Measurements from ENCODE around the gene FANCD2. TPM values are rescaled to one million over a fixed set of nuclear protein-coding genes. Genes with fewer than 3 reads are reported as not detected.
"Not testable (repeated sequence)": the region's sequence is repeated elsewhere in the genome, so short reads cannot be mapped to it uniquely, and the experiment has no call there.

Gene FANCD2
- total RNA-seq, 4 donors from 2014 or later: 4.6 to 38.0 (median 7.7) TPM

GRCh38 chr3:10025205-10026083, 793 bp upstream of the FANCD2 start:
- Histone ChIP-seq H3K27ac (peak overlapping the region; percentile 70 to 77 (median 73)), H3K36me3 (peaks cover 0 to 30% (median 0%) of the 10 kb centered on the region in 3 donors), H3K4me1 (peaks cover 0 to 19% (median 3%) of the 10 kb centered on the region in 4 donors), H3K4me3 (peak overlapping the region; percentile 54 to 97 (median 72)), H3K27me3 (no peaks in the 10 kb centered on the region), H3K9me3 (no peaks in the 10 kb centered on the region)
- no peak for DNase-seq
- TF ChIP-seq POLR2A (IDR thresholded peaks at IDR 0.05): no peak
- TF ChIP-seq, protein P1, sequence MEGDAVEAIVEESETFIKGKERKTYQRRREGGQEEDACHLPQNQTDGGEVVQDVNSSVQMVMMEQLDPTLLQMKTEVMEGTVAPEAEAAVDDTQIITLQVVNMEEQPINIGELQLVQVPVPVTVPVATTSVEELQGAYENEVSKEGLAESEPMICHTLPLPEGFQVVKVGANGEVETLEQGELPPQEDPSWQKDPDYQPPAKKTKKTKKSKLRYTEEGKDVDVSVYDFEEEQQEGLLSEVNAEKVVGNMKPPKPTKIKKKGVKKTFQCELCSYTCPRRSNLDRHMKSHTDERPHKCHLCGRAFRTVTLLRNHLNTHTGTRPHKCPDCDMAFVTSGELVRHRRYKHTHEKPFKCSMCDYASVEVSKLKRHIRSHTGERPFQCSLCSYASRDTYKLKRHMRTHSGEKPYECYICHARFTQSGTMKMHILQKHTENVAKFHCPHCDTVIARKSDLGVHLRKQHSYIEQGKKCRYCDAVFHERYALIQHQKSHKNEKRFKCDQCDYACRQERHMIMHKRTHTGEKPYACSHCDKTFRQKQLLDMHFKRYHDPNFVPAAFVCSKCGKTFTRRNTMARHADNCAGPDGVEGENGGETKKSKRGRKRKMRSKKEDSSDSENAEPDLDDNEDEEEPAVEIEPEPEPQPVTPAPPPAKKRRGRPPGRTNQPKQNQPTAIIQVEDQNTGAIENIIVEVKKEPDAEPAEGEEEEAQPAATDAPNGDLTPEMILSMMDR (IDR thresholded peaks at IDR 0.05): no peak

- no peak for TF ChIP-seq POLR2A (IDR thresholded peaks at IDR 0.05)
- no peaks in the 10 kb centered on the region for H3K4me1 ChIP-seq
- H3K27me3 ChIP-seq: no peaks in the 10 kb centered on the region
- H3K9me3 ChIP-seq: no peaks in the 10 kb centered on the region
- no peak overlapping the region for H3K27ac ChIP-seq
- no peak for DNase-seq
- H3K4me3 ChIP-seq: no peak overlapping the region
- H3K36me3 ChIP-seq: no peaks in the 10 kb centered on the region
Observed at GRCh38 chr3:10041034-10041433, 14.8 kb downstream of the FANCD2 start.

GRCh38 chr3:10047876-10048275, 21.6 kb downstream of the FANCD2 start:
- Histone ChIP-seq H3K4me1 (no peaks in the 10 kb centered on the region), H3K27me3 (no peaks in the 10 kb centered on the region), H3K27ac (no peak overlapping the region), H3K4me3 (no peak overlapping the region), H3K36me3 (no peaks in the 10 kb centered on the region), H3K9me3 (no peaks in the 10 kb centered on the region)
- DNase-seq: no peak
- no peak for TF ChIP-seq POLR2A (IDR thresholded peaks at IDR 0.05)
- TF ChIP-seq, protein P1 (IDR thresholded peaks at IDR 0.05): no peak

DNA sequence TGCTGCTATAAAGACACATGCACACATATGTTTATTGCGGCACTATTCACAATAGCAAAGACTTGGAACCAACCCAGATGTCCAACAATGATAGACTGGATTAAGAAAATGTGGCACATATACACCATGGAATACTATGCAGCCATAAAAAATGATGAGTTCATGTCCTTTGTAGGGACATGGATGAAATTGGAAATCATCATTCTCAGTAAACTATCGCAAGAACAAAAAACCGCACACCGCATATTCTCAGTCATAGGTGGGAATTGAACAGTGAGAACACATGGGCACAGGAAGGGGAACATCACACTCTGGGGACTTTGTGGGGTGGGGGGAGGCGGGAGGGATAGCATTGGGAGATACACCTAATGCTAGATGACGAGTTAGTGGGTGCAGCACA, 26.8 kb downstream of the FANCD2 start:
- H3K36me3 ChIP-seq, H3K4me1 ChIP-seq, H3K27ac ChIP-seq, DNase-seq, H3K9me3 ChIP-seq, H3K27me3 ChIP-seq, H3K4me3 ChIP-seq: not testable (repeated sequence)

DNA sequence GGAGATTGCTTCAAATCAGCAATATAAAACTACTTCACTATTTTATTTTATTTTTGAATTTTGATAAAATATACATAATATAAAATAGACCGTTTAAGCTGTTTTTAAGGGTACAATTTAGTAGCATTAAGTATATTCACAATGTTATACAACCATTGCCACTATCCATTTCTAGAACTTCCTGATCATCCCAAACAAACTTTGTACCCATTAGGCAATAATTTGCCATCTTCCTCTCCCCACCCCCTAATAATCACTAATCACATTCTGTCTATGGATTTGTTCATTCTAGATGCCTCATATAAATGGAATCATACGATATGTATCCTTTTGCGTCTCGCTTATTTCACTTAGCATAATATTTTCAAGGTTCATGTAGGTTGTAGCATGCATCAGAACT, 28.9 kb downstream of the FANCD2 start:
- H3K9me3 ChIP-seq: no peaks in the 10 kb centered on the region
- no peak overlapping the region for H3K27ac ChIP-seq
- no peaks in the 10 kb centered on the region for H3K36me3 ChIP-seq
- no peaks in the 10 kb centered on the region for H3K27me3 ChIP-seq
- no peaks in the 10 kb centered on the region for H3K4me1 ChIP-seq
- no peak overlapping the region for H3K4me3 ChIP-seq
- TF ChIP-seq POLR2A (IDR thresholded peaks at IDR 0.05): no peak
- TF ChIP-seq, protein P1 (IDR thresholded peaks at IDR 0.05): no peak
- no peak for DNase-seq

- not testable (repeated sequence) for H3K27me3 ChIP-seq
Observed at GRCh38 chr3:10070077-10070476, 43.8 kb downstream of the FANCD2 start.

GRCh38 chr3:10074666-10075065, 48.4 kb downstream of the FANCD2 start:
- DNase-seq: no peak
- Histone ChIP-seq H3K27me3 (no peaks in the 10 kb centered on the region), H3K4me3 (no peak overlapping the region), H3K27ac (no peak overlapping the region), H3K36me3 (no peaks in the 10 kb centered on the region), H3K9me3 (no peaks in the 10 kb centered on the region), H3K4me1 (no peaks in the 10 kb centered on the region)
- TF ChIP-seq, protein P1 (IDR thresholded peaks at IDR 0.05): no peak
- TF ChIP-seq POLR2A (IDR thresholded peaks at IDR 0.05): no peak

More at GRCh38 chr3:10070077-10070476, 43.8 kb downstream of the FANCD2 start:
- not testable (repeated sequence) for H3K4me3 ChIP-seq, H3K27ac ChIP-seq, DNase-seq, H3K36me3 ChIP-seq, H3K4me1 ChIP-seq, H3K9me3 ChIP-seq

All from Peyer's patch (tissue), 4 donors.